HUDEP-2 (cell line): ENCODE data around the gene DBNL.
A peak's percentile ranks its signal among the peaks of the same experiment; 100 is the strongest.

Experiments used
- DNase-seq, 76 experiments: peaks; one replicate each; lab custom pipeline; 2025; ENCODE audit not compliant: unreplicated experiment in 76 of 76; lab: John Stamatoyannopoulos, UW

The DBNL gene

GRCh38 chr7:44075296-44076075, 31.0 kb downstream of the DBNL start:
- DNase-seq = no peak

DNA sequence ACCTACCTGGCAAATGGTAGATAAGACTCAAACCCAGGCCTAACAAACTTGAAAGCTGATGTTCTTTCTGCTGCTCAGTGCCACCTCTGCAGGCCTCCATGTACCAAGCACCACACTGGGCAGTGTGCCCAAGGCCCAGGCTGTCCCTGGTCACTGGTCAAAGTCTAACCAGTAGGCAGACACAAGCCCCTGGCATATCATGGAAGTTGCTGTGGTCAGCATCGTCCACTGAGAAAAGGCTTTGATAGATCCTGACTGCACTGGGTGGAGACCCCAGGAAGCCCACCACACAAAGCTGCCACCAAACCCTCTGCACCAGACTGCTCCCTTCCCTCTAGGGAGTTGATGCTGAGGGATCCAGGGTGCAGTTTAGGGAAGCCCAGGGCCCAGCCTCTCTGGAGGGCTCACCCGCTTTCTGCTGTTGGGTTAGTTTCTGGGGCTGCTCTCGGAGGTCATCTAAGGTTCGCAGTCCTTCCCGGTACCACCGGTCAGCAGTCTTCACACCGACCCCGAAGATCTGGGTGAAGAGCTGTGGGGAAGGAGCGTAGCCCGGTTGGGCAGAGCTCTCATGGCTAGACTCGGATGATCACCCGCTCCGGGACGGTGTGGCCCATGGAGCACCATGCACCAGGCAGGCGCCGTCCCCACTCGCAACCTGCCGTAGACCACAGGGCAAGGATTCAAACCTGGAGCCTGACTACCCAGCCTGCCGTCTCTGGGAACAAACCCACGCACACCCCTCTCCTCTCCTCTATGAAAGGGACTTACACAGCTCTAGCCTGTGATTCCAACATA, 31.8 kb downstream of the DBNL start:
- DNase-seq = no peak

DNA sequence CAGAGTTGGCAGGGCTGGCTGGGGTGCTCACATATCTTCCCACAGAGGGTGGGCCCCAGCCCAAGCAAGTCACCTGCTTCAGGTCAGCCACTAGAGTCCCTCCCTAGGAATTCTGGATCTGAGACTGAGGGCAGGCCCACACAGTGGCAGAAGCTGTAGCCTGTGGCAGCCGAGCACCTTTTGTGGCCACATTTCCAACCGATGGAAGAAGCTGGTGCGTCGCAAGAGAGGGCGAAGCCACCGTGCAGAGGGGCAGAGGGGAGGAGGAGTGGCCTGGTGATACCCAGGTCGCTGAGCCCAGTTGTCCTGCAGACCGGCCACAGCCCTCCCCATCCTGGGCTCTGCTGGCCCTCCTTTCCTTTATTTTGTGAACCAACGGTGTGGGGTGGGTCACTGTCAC, 32.6 kb downstream of the DBNL start:
- no peak for DNase-seq

- no peak for DNase-seq
Measured at GRCh38 chr7:44077681-44078091, 33.2 kb downstream of the DBNL start.

- no peak for DNase-seq
Measured at GRCh38 chr7:44078521-44078920, 34.0 kb downstream of the DBNL start.

- DNase-seq = no peak
Measured at GRCh38 chr7:44079331-44080021, 35.0 kb downstream of the DBNL start.

- no peak for DNase-seq
Measured at GRCh38 chr7:44080118-44080517, 35.6 kb downstream of the DBNL start.

- peak in 1 of 76 experiments; percentile 45 for DNase-seq
Measured at GRCh38 chr7:44080686-44081265, 36.3 kb downstream of the DBNL start.

DNA sequence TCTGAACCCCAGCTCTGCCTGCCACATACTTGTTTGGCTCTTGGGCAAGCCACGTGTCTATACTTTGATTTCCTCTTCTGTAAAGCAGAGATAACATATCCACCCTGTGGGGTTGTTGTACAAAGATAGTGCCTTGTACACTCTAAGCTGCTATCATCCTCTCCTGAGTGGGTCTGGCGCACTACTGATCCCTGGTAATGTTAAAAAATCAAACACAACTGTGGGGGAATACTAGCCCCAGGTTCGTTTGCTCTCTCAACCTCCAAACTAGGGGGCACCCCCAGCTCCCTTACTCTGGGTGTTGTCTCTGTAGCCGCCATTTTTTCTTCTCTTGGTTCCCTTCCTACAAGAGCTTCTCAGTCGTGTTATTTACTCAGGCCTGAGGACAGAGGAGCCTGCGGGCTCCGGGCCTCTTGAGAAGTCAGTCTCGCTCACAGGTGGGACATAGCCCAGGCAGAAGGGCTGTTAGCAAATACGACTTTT, 36.8 kb downstream of the DBNL start:
- DNase-seq = peak in 72 of 76 experiments; percentile 17 to 88 (median 65)

DNA sequence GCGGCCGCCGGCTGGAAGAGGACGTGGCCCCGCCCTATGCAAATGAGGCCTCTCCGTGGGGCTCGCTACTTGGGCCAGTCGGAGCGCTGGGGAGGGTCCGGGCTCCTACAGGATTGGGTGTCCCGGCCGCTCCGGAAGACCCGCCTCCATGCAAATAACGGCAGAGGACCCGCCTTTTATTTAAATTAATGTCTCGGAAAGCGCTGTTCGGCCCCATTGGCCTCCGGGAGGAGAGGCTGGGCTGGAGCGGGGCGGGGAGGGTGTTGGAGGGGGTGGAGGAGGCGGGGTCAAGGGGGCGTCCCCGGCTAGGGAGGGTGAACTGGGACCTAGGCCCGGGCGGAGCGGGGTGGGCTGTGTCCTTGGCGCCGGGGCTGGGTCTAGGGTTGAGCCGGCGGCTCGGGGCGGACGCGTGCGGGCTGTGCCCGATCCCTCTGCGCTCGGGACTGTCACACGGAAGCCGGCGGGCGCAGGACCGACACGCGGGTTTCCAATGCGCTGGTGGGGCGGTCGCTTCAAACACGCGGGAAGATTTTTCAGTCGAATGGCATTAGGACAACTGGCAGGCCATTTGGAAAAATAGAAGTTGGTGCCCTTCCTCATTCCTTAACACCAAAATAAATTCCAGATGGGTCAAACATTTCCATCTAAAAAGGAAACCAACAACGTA, 38.2 kb downstream of the DBNL start:
- DNase-seq = peak in 75 of 76 experiments; percentile 56 to 99 (median 97)

DNA sequence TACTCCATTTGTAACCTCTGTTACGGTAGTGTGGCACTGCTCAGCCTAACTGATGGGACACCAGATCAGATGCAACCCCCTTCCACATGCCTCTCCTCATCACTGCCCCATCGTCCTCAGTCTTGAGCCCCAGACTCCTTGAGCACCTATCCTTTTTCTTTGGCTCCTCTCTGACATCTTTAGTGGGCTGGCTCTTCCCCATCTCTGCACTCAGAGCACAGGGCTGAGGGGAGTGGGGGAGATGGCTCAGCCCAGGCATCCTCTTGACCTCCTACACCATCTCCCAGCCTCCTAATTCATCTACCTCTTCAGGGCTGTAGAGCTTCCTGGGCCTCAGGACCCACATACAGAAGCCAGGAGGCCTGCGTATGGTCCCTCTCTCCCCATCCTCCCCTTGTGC, 39.3 kb downstream of the DBNL start:
- no peak for DNase-seq

GRCh38 chr7:44084701-44085100, 40.2 kb downstream of the DBNL start:
- no peak for DNase-seq

GRCh38 chr7:44085546-44085945, 41.0 kb downstream of the DBNL start:
- DNase-seq = no peak

- DNase-seq = no peak
Measured at GRCh38 chr7:44086627-44087026, 42.1 kb downstream of the DBNL start.

DNA sequence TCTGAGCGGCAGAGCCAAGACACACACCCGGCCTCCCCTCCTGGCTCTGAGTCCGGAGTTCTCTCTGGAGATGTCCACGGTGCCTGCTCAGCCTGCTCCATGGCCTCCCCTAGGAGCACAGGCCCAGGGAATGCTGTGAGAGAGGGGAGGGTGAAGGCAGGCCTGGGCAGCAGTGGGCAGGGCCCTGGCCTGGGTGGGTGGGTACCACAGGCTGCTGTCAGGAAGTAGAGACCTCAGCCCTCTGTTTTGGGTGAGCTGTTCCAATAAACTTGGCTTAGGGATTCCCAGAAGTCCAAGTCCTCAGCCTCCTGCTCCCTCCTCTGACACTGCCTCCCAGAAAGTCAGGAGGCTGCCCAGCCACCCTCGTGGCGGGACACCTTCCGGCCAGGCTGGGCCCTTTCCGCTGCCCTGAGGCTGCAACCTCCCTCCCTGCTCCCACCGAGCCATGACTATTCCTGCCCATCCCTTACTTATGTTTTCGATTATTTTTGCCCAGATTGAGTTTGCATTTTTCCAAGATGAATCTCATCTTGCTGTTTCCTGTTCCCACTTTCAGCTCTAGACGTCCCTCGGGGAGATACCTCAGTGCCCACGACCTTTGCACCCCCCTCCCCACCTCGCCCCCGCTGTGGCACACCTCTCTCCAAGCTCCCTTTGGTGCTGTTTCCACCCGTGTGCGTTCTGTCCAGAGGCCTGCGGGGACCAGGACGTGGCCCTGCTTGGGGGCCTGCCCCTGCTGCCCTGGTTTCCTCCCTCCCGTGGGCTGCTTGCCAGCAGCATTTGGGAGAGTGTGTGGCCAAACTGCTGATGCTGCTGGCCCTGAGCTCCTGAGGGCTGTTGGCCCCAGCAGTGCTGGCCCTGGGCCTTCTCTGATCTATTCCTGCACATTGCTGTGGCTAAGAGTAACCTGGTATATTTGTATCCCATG, 43.7 kb downstream of the DBNL start:
- no peak for DNase-seq

- no peak for DNase-seq
Measured at GRCh38 chr7:44093102-44093641, 48.7 kb downstream of the DBNL start.

- DNase-seq = no peak
Measured at GRCh38 chr7:44094365-44094764, 49.9 kb downstream of the DBNL start.

DNA sequence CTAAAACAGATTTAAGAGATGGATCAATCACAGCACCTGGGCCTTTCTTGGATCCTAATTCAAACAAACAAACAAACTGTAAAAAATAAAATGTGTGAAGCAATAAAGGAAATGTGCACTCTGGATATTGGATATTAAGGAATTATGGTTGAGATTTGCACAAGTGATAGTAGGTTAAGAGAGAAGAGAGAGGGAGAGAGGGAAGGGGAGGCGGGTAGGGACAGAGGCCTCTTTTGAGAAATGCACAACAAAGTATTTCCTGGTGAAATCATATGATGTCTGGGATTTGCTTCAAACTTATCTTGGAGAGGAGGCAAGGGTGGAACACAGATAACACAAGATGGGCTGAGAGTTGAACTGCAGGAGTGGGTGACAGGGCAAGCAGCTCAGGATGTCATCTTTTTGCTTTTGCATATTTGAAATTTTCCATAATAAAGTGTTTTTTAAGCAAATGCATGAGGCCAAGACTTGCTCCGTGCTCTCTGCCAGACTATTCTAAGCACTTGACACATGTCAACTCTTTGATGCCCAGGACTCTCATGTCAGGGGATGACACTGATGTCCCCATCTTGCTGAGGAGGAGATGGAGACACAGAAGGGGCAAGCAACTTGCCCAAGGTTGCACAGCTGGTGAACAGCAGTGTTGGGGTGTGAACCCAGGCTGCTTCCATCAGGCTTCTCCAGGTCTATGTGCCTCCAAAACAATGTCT, 50.5 kb downstream of the DBNL start:
- DNase-seq = no peak
